Inflammatory macrophage treated with lipopolysaccharide for 4 hours (primary cell): ENCODE measurements around the gene RIOX2.
"Not testable (repeated sequence)": the region's sequence is repeated elsewhere in the genome, so short reads cannot be mapped to it uniquely, and the experiment has no call there.

ENCODE experiments used
- DNase-seq: peaks from one replicate; pipeline ENCODE4 v3.0.0-alpha.2; 2020

Gene RIOX2

DNA sequence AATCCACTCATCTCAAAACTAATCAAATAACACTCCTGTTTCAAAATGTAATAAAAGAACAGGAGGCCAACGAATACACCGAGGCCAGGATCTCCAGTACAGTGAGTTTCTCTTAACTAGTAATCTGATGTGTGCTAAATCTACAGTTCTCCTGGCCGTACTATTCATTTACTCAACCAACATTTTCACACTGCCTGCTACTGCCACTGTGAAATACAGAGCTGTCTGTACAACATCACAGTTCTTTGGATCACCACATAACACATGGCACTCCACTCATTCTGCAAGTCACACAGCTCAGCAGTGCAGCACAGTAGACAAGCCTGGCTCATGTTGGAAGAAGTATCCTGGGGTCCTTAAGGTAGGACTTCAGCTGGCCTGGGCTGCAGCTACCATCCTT lies 21.9 kb downstream of the RIOX2 start:
- DNase-seq: no peak

- DNase-seq: no peak
Observed at GRCh38 chr3:97949743-97950142, 22.5 kb downstream of the RIOX2 start.

DNA sequence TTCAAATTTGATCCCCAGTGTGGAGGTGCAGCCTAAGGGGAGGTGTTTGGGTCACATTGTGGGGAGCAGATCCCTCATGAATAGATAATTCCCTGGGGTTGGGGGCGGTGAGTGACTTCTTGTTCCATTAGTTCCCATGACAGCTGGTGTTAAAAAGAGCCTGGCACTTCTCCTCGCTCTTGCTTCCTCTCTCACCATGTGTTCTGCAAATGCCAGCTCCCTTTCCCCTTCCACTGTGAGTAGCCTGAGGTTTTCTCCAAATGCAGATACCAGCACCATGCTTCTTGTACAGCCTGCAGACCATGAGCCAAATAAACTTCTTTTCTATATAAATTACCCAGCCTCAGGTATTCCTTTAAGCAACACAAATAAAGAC lies 23.1 kb downstream of the RIOX2 start:
- DNase-seq: no peak

DNA sequence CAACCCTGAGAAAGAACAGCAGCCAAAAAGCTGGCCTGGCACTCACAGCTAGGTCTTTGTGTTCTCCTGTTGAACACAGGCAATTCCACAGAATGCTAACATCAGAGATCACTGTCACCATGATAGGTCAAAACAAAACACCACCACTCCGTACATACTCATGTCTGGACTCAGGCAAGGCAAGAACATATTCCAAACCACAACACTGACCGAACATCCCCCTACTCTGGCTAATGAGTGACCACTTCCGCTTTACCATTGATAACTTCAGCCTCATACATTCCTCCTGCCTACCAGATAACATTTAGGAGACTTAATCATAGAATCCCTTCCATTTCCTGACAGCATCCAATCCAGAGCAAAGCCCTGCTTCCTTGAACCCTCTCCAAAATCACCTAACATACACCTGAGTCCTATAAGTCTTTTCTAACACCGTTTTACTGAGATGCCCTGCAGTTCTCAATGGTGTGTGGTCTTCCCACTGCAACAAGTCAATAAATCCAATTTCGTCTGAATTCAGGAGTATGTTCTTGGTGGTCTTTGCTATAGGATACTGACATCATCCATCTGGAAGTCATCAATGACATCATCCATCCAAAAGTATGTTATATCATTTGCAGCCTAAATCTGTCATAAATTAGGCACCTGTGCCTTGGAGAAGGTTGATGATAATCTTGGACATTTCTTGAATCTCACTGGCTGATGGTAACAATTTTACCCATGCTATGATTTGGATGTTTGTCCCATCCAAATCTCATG lies 23.7 kb downstream of the RIOX2 start:
- no peak for DNase-seq

DNA sequence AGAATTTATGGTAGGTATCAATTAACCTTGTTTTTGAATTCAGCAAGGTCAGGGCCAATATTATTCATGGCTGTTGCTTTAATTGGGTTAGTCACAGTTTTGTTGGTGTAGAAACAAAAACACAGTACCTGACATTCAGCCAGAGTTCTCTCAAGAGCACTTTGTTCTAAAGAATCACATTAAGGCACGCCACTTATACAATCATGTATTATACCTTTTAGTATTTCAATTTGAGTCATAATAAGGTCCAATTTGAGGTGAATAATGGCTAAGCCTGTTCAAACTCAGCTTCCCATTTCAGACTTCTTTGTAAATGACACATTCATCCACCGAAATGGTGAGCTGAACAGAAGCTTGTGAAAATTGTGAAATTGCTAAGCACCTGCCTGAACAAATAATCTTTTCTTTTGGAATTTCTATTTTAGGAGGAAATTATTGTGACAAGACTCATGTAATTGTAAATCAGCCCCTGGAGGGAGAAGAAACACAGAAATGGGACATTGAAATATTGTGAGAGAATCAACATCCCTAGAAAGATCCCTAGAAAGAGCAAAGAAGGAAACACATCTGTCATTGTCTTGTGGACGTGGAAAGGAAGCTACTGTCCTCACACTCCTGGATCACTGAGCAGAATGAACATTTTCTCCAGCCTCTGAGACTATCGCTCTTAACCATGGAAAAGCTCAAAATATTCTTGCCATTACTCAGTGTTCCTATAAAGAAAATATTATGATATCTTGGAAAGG lies 29.3 kb downstream of the RIOX2 start:
- no peak for DNase-seq

GRCh38 chr3:97940034-97940433 lies 32.2 kb downstream of the RIOX2 start:
- no peak for DNase-seq

- DNase-seq: no peak
Observed at GRCh38 chr3:97939401-97939800, 32.8 kb downstream of the RIOX2 start.

GRCh38 chr3:97938444-97938843 lies 33.8 kb downstream of the RIOX2 start:
- no peak for DNase-seq

- DNase-seq: no peak
Observed at GRCh38 chr3:97937205-97937604, 35.0 kb downstream of the RIOX2 start.

DNA sequence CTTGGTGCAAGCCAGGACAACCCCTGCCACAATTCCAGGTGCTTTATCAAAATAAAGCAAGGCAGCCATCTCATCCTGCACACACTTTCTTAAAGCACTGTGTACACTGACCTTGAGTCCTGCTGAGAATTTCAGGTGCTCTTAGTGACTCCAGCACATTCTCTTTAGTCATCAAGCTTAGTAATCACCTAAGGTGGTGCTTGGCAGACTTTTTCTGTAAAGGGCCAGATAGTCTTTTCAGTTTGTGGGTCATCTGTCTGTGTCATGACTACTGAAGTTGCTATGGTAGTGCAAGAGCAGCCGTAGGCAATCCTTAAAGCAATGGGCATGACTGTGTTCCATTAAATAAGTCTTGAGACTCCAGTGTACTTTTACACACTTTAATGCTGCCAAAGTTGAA lies 36.4 kb downstream of the RIOX2 start:
- DNase-seq: no peak

GRCh38 chr3:97934980-97935695 lies 37.1 kb downstream of the RIOX2 start:
- DNase-seq: no peak

DNA sequence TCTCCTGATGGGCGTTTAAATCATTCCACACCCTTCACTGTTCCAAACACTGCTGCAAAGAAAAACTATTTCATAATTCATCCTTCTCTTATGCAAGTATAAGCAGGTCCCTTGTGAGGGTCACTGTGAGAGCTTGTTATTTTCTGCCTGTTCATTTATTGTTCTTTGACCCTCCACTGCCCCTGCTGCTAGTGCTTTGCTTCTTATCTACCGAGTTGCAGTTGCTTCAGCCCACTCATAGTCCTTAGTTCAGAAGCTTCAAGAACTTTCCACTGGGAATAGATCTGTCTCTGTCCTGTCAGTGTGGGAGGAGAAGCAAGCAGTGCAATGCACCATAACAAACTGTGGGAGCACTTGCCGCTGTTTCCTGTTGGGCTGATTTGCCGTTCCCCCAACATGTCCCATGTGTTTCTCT lies 39.8 kb downstream of the RIOX2 start:
- no peak for DNase-seq

DNA sequence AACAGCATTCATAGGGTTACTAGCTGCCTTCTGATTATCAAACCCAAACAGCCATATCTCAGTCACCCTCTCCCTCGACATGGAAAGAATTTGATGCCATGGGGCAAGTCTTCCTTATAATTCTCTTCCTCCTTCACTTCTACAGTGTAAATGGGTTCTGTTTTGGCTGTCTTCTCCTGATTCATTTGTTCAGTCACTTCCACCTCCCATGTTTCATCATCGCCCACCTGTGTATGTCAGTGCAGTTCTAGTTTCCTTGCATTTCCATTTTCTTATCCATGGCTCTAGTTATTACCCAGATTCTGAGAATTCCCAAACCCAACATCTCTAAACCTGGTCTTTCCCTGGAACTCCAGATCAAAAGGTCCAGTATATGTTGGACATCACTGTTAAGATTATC lies 41.0 kb downstream of the RIOX2 start:
- DNase-seq: no peak

GRCh38 chr3:97930018-97930417 lies 42.2 kb downstream of the RIOX2 start:
- no peak for DNase-seq

DNA sequence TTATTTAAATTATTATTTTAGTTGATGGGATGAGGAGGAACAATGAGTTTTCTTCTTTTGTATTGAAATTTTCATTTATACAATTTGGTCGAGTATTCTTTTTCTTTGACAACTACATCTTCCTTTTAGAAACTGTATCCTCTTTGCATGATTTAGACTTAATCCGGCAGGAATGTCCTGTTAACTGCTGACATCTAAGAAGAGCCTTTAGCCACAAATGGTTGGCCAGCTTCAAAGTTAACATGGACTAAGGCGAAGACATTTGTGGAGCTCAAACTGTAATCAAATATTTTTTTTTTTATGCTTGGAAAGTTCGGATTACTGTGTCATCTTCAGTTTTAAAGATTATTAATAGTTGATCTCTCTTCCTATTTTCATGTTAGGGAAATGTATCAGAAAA lies 43.2 kb downstream of the RIOX2 start:
- DNase-seq: no peak

- DNase-seq: no peak
Observed at GRCh38 chr3:97927704-97928103, 44.5 kb downstream of the RIOX2 start.

GRCh38 chr3:97917813-97918536 lies 54.3 kb downstream of the RIOX2 start:
- DNase-seq: peak; percentile 34

DNA sequence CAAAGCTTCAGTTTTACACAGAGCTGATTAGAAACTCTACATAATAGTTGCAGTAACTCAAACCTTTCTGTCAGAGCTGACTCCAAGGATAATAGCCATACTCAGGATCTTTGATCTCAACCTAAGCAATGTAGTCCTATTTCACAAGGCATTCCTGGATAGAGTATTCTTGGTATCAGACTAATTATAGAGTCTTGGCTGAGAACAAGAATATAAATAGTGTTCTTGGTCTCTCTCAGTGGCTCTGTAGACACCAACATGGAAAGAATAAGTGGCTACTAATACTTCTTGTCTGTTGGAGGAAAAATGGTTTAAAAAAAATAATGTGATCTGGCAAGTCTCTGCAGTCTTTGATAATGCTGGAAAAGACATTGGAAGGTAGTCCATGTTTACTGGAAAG lies 55.7 kb downstream of the RIOX2 start:
- no peak for DNase-seq

- no peak for DNase-seq
Observed at GRCh38 chr3:97914388-97914787, 57.8 kb downstream of the RIOX2 start.

DNA sequence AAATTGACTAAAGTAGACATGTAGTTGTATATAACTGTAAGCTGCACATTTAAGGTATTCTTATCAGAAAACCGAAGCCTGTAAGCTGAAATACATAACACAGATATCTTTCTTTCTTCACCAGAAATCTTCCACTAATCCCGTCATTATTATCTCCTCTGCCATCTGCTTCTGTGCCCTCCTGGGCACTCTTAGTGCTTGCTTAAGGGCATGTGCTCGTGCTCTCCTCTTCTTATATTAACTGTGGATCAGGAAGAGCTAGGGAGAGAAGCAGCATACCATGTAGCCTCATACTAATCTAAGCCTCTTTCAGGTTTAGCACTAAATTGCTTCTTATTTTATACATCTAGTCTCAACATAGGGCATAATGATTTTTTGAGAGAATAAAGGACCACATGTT lies 60.8 kb downstream of the RIOX2 start:
- no peak for DNase-seq

DNA sequence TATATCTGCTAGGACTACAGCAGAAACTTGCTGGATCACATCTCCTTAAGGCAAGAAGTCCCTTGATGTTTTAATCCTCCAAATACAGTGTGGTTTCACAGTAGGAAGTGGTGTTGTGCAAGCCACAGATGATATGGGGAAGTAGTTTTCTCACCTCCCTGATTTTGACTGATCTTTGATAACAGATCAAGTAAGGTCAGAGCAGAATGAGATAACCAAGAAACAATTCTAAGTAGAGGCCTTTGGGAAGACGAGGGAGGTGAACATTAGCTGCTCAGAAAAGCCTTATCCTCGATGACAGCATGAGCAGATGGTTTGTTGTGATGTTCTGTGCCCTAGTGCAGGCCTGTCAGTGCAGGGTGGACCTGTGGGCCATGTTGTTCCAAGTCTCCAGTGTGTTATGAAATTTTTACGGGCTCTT lies 61.3 kb downstream of the RIOX2 start:
- DNase-seq: peak; percentile 51

DNA sequence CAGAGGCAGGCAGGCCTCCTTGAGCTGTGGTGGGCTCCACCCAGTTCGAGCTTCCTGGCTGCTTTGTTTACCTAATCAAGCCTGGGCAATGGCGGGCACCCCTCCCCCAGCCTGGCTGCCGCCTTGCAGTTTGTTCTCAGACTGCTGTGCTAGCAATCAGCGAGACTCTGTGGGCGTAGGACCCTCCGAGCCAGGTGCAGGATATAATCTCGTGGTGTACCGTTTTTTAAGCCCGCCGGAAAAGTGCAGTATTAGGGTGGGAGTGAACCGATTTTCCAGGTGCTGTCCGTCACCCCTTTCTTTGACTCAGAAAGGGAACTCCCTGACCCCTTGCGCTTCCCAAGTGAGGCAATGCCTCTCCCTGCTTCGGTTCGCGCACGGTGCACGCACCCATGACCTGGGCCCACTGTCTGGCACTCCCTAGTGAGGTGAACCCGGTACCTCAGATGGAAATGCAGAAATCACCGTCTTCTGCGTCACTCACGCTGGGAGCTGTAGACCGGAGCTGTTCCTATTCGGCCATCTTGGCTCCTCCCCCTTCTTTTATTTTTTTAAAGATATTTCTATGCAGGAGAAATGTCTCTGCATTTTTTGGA lies 61.9 kb downstream of the RIOX2 start:
- not testable (repeated sequence) for DNase-seq

- not testable (repeated sequence) for DNase-seq
Observed at GRCh38 chr3:97909830-97910229, 62.4 kb downstream of the RIOX2 start.
